Thymus (tissue), 11 donors: Measurements from ENCODE around the gene IGLL5. TPM values are rescaled to one million over a fixed set of nuclear protein-coding genes. Genes with fewer than 3 reads are reported as not detected.
"Not testable (repeated sequence)": the region's sequence is repeated elsewhere in the genome, so short reads cannot be mapped to it uniquely, and the experiment has no call there.

ENCODE experiments used
- DNase-seq, 9 donors: peaks; one replicate each; pipeline ENCODE4 v3.0.0-alpha.2; 2013; ENCODE audit warnings: low spot score in 9 of 9, low read depth in 6 of 9, missing footprints in 1 of 9
- H3K27ac ChIP-seq, 2 donors: one replicate each; pipeline ENCODE4 v1.5.1; 2013; ENCODE audit warnings: control low read depth in 1 of 2, low read depth in 1 of 2, low read length in 1 of 2, mild to moderate bottlenecking in 1 of 2, moderate library complexity in 1 of 2
- H3K27me3 ChIP-seq, 2 donors: one replicate each; pipeline ENCODE4 v1.5.1; 2013; ENCODE audit warnings: low read length in 1 of 2; ENCODE audit not compliant: control insufficient read depth in 2 of 2, insufficient read depth in 1 of 2
- H3K36me3 ChIP-seq, 2 donors: one replicate each; pipeline ENCODE4 v1.5.1; 2013; ENCODE audit warnings: low read length in 1 of 2, mild to moderate bottlenecking in 1 of 2, moderate library complexity in 1 of 2; ENCODE audit not compliant: control insufficient read depth in 2 of 2, insufficient read depth in 2 of 2
- H3K4me1 ChIP-seq, 2 donors: one replicate each; pipeline ENCODE4 v1.5.1; 2013; ENCODE audit warnings: low read length in 2 of 2; ENCODE audit not compliant: control insufficient read depth in 2 of 2, insufficient read depth in 2 of 2
- H3K4me3 ChIP-seq, 2 donors: one replicate each; pipeline ENCODE4 v1.5.1; 2013; ENCODE audit warnings: low read length in 2 of 2, control low read depth in 1 of 2, mild to moderate bottlenecking in 1 of 2
- H3K9me3 ChIP-seq, 2 donors: one replicate each; pipeline ENCODE4 v1.5.1; 2013; ENCODE audit warnings: low read length in 1 of 2, mild to moderate bottlenecking in 1 of 2; ENCODE audit not compliant: control insufficient read depth in 2 of 2, insufficient read depth in 1 of 2
- WGBS: extraction: QIAGEN DNeasy Blood & Tissue Kit; methylation state at CpG from one replicate; pipeline ENCODE4 v1.1.7; 2013; 5-methylcytosine and 5-hydroxymethylcytosine counted together
- polyA plus RNA-seq: library from polyadenylated mRNA; stranded (reverse); fragments of 200-250 nt; gene quantifications from one replicate; pipeline ENCODE4 v1.2.3, GENCODE V29; 2013
- total RNA-seq: library from RNA; stranded (reverse); fragments of 120-200 nt; gene quantifications from one replicate; pipeline ENCODE4 v1.2.4, GENCODE V29; 2013
- donor health status: healthy.

IGLL5 gene
- total and polyA plus RNA-seq, 2 donors = 2.3 to 29.9 TPM

DNA sequence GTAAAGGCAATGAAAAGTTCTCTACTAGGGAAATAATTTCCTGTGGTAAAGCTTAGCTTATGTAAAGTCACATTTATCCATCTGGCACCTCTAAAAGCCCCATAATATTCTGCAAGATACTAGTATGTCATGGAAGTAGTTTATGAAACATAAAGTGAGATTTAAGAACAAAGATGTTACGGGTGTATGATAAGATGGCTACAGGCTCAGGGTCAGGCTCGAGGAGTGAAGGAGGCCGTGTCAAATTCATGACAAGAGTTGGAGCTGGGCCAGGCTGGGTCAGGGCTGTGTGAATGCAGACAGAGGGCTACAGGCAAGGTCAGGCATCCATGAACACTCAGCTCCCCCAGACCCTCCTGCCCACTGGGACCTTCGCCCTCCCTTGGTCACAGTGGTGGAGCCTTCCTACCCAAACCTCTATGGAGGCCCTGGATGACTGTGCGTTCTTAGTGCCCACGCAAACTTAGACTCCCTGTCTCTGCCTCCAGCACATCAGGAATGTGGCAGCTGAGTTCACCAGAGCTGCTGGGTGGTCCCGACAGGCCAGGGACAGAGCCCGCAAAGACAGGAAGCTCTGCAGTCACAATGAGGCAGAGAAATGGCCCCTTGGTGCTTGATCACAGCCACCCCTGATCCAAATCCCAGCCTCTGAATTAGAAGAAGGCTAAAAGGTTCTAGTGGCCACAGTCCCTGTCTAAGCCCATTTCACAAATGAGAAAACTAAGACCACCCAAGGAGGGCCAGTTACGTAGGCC is 14.8 kb downstream of the IGLL5 start:
- Histone ChIP-seq H3K4me3 (no peak overlapping the region), H3K27ac (no peak overlapping the region), H3K27me3 (peaks cover 0 to 9% of the 10 kb centered on the region in 2 donors), H3K4me1 (no peaks in the 10 kb centered on the region), H3K36me3 (no peaks in the 10 kb centered on the region), H3K9me3 (no peaks in the 10 kb centered on the region)
- 92% methylated on average over 9 of the region's 9 CpGs for WGBS
- DNase-seq = no peak

DNA sequence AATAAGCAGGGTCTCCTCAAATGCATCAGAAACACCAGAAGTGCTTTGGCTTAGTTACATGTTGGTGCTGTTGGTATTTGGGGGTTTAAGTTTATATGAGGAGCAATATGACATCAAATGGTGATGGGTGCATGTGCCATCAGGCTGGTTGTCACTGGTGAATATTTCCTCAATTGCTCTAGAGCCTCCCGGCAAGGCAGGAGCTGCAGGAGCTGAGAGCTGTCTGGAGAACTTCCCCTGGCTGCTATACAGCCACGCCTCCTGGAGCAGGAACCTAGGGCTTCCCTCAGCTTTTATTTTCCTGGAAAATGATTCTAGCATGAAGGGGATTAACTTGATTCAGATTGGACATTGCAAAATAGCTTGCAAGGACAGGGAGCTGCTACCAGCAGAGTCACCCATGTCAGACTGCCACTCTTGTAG is 15.8 kb downstream of the IGLL5 start:
- H3K9me3 ChIP-seq = no peaks in the 10 kb centered on the region
- WGBS = 89% methylated on average over 2 of the region's 2 CpGs
- no peaks in the 10 kb centered on the region for H3K4me1 ChIP-seq
- no peak overlapping the region for H3K4me3 ChIP-seq
- H3K36me3 ChIP-seq = no peaks in the 10 kb centered on the region
- H3K27me3 ChIP-seq = peaks cover 0 to 8% of the 10 kb centered on the region in 2 donors
- H3K27ac ChIP-seq = no peak overlapping the region
- DNase-seq = no peak

DNA sequence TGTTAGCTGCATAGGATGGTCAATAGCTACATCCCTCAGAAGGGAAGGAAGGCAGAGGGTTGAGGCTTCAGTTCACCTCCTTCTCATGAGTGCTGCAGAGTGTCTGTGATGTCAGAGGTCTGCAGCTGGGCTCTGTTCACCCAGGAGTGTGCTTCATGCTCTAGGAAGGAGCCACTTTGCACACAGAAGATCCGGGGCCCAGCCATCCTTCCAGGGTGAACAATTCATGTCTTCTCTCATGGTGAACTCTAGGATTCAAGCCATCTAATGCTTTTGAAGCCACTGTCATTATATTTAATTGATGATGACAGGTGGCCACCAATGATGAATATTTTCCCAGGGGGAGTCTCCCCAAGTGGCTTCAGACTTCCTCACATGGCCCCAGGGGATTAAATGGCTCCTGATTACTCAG is 16.2 kb downstream of the IGLL5 start:
- not testable (repeated sequence) for H3K27me3 ChIP-seq, H3K9me3 ChIP-seq, H3K36me3 ChIP-seq, DNase-seq, H3K4me1 ChIP-seq, H3K4me3 ChIP-seq, H3K27ac ChIP-seq
- WGBS = 91% methylated on average over 1 of the region's 1 CpG

DNA sequence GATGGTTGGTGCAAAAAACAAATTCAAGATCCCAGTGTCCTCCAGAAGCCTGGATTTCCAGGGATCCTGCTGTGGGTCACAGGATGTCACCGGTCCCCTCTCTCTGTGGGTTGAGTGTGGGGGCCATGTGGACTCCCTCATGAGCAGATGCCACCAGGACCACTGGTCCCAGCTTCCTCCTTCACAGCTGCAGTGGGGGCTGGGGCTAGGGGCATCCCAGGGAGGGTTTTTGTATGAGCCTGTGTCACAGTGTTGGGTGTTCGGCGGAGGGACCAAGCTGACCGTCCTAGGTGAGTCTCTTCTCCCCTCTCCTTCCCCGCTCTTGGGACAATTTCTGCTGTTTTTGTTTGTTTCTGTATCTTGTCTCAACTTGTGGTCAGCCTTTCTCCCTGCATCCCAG is 17.1 kb downstream of the IGLL5 start:
- H3K9me3 ChIP-seq, DNase-seq, H3K4me1 ChIP-seq, H3K27me3 ChIP-seq, H3K4me3 ChIP-seq, H3K36me3 ChIP-seq, H3K27ac ChIP-seq: not testable (repeated sequence)
- 94% methylated on average over 5 of the region's 5 CpGs for WGBS

DNA sequence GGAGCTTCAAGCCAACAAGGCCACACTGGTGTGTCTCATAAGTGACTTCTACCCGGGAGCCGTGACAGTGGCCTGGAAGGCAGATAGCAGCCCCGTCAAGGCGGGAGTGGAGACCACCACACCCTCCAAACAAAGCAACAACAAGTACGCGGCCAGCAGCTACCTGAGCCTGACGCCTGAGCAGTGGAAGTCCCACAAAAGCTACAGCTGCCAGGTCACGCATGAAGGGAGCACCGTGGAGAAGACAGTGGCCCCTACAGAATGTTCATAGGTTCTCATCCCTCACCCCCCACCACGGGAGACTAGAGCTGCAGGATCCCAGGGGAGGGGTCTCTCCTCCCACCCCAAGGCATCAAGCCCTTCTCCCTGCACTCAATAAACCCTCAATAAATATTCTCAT is 18.8 kb downstream of the IGLL5 start:
- H3K4me1 ChIP-seq, DNase-seq, H3K27me3 ChIP-seq, H3K36me3 ChIP-seq, H3K9me3 ChIP-seq, H3K4me3 ChIP-seq, H3K27ac ChIP-seq: not testable (repeated sequence)
- WGBS = 91% methylated on average over 8 of the region's 10 CpGs

- no peaks in the 10 kb centered on the region for H3K9me3 ChIP-seq
- H3K27ac ChIP-seq = no peak overlapping the region
- WGBS = 95% methylated on average over 8 of the region's 8 CpGs
- DNase-seq = no peak
- H3K4me1 ChIP-seq = peaks cover 0 to 2% of the 10 kb centered on the region in 2 donors
- peaks cover 0 to 8% of the 10 kb centered on the region in 2 donors for H3K27me3 ChIP-seq
- no peak overlapping the region for H3K4me3 ChIP-seq
- no peaks in the 10 kb centered on the region for H3K36me3 ChIP-seq
These were observed 19.4 kb downstream of the IGLL5 start for GRCh38 chr22:22906907-22907550.

DNA sequence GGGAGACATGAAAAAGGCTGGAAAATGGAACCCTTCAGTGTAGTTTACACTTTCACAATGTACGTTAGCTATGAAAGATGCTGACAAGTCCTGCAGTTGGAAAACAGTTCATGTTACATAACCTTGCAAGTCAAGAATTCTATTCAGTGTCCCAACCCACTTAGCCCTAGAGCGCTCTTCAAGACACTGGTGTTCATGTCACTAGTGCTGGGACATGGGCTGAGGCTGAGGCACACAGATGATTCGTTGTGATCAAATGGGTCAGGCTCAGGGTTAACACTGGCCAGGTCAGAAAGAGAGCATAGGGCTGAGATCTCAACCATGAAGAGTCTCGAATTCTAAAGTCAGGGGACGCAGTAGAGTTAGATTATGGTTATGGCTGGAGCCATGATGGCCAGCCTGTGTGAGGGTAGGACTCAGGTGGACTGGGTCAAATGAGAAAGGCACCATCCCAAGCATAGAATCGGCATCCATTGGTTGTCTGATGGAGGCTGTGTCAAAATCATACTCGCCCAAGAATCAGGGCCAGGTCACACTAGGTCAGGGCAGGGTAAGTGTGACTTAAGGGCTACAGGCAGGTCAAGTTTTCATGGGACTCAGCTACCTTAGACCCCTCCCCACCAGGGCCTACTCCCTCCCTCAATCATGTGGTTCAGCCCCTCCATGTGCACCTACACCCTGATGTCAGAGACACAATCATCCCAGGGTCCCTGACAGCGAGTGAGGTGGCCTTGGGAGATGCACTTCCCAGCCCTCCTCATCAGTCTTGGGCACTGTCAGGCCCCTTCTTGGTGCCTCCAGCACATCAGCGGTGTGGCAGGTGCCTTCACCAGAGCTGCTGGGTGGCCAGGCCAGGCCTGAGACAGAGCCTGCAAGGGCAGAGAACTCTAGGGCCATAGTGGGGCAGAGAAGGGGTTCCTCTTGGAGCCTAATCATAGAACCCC is 20.2 kb downstream of the IGLL5 start:
- no peak overlapping the region for H3K27ac ChIP-seq
- DNase-seq = no peak

DNA sequence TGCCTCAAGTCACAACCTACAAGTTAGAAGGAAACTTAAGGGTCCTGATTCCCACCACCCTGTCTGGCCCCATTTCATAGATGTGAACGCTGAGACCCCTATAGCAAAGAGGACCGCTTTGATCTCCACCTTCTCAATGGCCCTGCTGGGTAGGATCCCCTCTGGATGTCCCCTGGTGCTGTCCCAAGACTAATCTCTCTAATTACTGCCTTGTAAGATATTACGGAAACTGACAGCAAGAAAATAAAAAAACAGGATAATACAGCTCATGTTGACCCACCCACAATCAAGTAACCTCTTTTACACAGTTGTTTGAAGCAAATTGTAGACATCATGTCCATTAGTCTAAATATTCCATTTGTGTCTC is 20.9 kb downstream of the IGLL5 start:
- Histone ChIP-seq H3K27ac (no peak overlapping the region), H3K4me3 (no peak overlapping the region), H3K36me3 (no peaks in the 10 kb centered on the region), H3K27me3 (peaks cover 0 to 3% of the 10 kb centered on the region in 2 donors), H3K9me3 (no peaks in the 10 kb centered on the region), H3K4me1 (peaks cover 0 to 2% of the 10 kb centered on the region in 2 donors)
- DNase-seq = no peak
- WGBS = 98% methylated on average over 3 of the region's 3 CpGs

More for the DNA sequence above, 20.2 kb downstream of the IGLL5 start:
- H3K36me3 ChIP-seq = no peaks in the 10 kb centered on the region
- no peak overlapping the region for H3K4me3 ChIP-seq
- WGBS = 97% methylated on average over 9 of the region's 9 CpGs
- peaks cover 0 to 3% of the 10 kb centered on the region in 2 donors for H3K27me3 ChIP-seq
- H3K9me3 ChIP-seq = no peaks in the 10 kb centered on the region
- peaks cover 0 to 2% of the 10 kb centered on the region in 2 donors for H3K4me1 ChIP-seq
